Body of pancreas (tissue), 4 donors: ENCODE data around the gene DCAF12.

Experiments
- CTCF ChIP-seq, 7 experiments: fragments of 450-650 bp in 4 of 7; fragments of 200-600 bp in 3 of 7; sonication (generic) in 3 of 7; IDR thresholded peaks; one replicate each; pipeline ENCODE4 v1.5.1; 2016 to 2019; ENCODE audit warnings: antibody characterized with exemption in 7 of 7
- POLR2A ChIP-seq, 3 donors: fragments of 450-650 bp; IDR thresholded peaks; one replicate each; pipeline ENCODE4 v1.6.1; 2016; ENCODE audit warnings: antibody characterized with exemption in 3 of 3, mild to moderate bottlenecking in 2 of 3

- TF ChIP-seq CTCF (IDR thresholded peaks at IDR 0.05), result peak in 3 of 7 experiments; percentile 16 to 48 (median 30)
- peak; percentile 54 to 90 (median 89) for TF ChIP-seq POLR2A (IDR thresholded peaks at IDR 0.05)
Measured at GRCh38 chr9:34126207-34127034, at the start of gene DCAF12.
